ENCODE data around the gene TEAD4. TPM values are rescaled to one million over a fixed set of nuclear protein-coding genes. Genes with fewer than 3 reads are reported as not detected.
A peak's percentile ranks its signal among the peaks of the same experiment; 100 is the strongest.

The TEAD4 gene
- total and polyA plus RNA-seq, 2 donors from 2014 or later: 19.8 to 40.9 TPM

GRCh38 chr12:2960996-2961616 is 1.9 kb downstream of the TEAD4 start:
- Histone ChIP-seq H3K9me3 (ENCODE audit: control insufficient read depth in 2 of 3, insufficient read depth in 1 of 3, low read length in 3 of 3) (no peaks in the 10 kb centered on the region), H3K9ac (ENCODE audit: low read length in 3 of 3) (peak overlapping the region in 1 of 3 donors; percentile 65), H3K4me3 (ENCODE audit: low read length in 3 of 3) (peak overlapping the region in 2 of 3 donors; percentile 63 to 66), H3K27ac (ENCODE audit: low read depth in 2 of 2, low read length in 2 of 2) (no peak overlapping the region), H3K36me3 (ENCODE audit: control insufficient read depth in 2 of 3, insufficient read depth in 3 of 3, low read length in 3 of 3) (no peaks in the 10 kb centered on the region), H3K27me3 (ENCODE audit: control insufficient read depth, insufficient read depth, low read length) (no peaks in the 10 kb centered on the region), H3K4me1 (ENCODE audit: control insufficient read depth in 2 of 3, insufficient read depth in 2 of 3, low read depth in 1 of 3, low read length in 3 of 3) (peaks cover 4 to 18% (median 10%) of the 10 kb centered on the region in 3 donors)
- TF ChIP-seq CTCF (IDR thresholded peaks at IDR 0.05; ENCODE audit: borderline replicate concordance, extremely low read depth, insufficient read depth): no peak
- no peak for FAIRE-seq
- no peak for DNase-seq
- intact Hi-C loops (cut with DNase I): no loop called here

- intact Hi-C loops (cut with DNase I): no loop called here
- DNase-seq (no peak), FAIRE-seq (no peak)
- no peak overlapping the region for H3K9ac ChIP-seq (ENCODE audit: low read length in 3 of 3)
- TF ChIP-seq CTCF (IDR thresholded peaks at IDR 0.05; ENCODE audit: borderline replicate concordance, extremely low read depth, insufficient read depth): no peak
- no peaks in the 10 kb centered on the region for H3K9me3 ChIP-seq (ENCODE audit: control insufficient read depth in 2 of 3, insufficient read depth in 1 of 3, low read length in 3 of 3)
- no peak overlapping the region for H3K4me3 ChIP-seq (ENCODE audit: low read length in 3 of 3)
- H3K36me3 ChIP-seq (ENCODE audit: control insufficient read depth in 2 of 3, insufficient read depth in 3 of 3, low read length in 3 of 3): no peaks in the 10 kb centered on the region
- H3K27ac ChIP-seq (ENCODE audit: low read depth in 2 of 2, low read length in 2 of 2): no peak overlapping the region
- no peaks in the 10 kb centered on the region for H3K27me3 ChIP-seq (ENCODE audit: control insufficient read depth, insufficient read depth, low read length)
- peaks cover 4 to 18% (median 10%) of the 10 kb centered on the region in 3 donors for H3K4me1 ChIP-seq (ENCODE audit: control insufficient read depth in 2 of 3, insufficient read depth in 2 of 3, low read depth in 1 of 3, low read length in 3 of 3)
Measured at GRCh38 chr12:2961705-2962104, 2.5 kb downstream of the TEAD4 start.

GRCh38 chr12:2963154-2963759 is 4.1 kb downstream of the TEAD4 start:
- H3K9me3 ChIP-seq (ENCODE audit: control insufficient read depth in 2 of 3, insufficient read depth in 1 of 3, low read length in 3 of 3): no peaks in the 10 kb centered on the region
- intact Hi-C loops (cut with DNase I): no loop called here
- H3K36me3 ChIP-seq (ENCODE audit: control insufficient read depth in 2 of 3, insufficient read depth in 3 of 3, low read length in 3 of 3): no peaks in the 10 kb centered on the region
- TF ChIP-seq CTCF (IDR thresholded peaks at IDR 0.05; ENCODE audit: borderline replicate concordance, extremely low read depth, insufficient read depth): no peak
- no peak for FAIRE-seq
- H3K4me3 ChIP-seq (ENCODE audit: low read length in 3 of 3): no peak overlapping the region
- H3K27me3 ChIP-seq (ENCODE audit: control insufficient read depth, insufficient read depth, low read length): no peaks in the 10 kb centered on the region
- no peak overlapping the region for H3K9ac ChIP-seq (ENCODE audit: low read length in 3 of 3)
- peak in 4 of 5 donors; percentile 61 to 71 (median 64) for DNase-seq
- no peak overlapping the region for H3K27ac ChIP-seq (ENCODE audit: low read depth in 2 of 2, low read length in 2 of 2)
- peaks cover under 1 to 12% (median 4%) of the 10 kb centered on the region in 3 donors for H3K4me1 ChIP-seq (ENCODE audit: control insufficient read depth in 2 of 3, insufficient read depth in 2 of 3, low read depth in 1 of 3, low read length in 3 of 3)
